ENCODE results near the gene ZSWIM3. TPM values are rescaled to one million over a fixed set of nuclear protein-coding genes. Genes with fewer than 3 reads are reported as not detected.
A peak's percentile ranks its signal among the peaks of the same experiment; 100 is the strongest.

ZSWIM3 gene
- total and polyA plus RNA-seq, 2 of the 13 experiments (the other 11 are each of a cell fraction or from before 2014, with no cell fraction given), result 5.2 to 5.8 TPM

DNA sequence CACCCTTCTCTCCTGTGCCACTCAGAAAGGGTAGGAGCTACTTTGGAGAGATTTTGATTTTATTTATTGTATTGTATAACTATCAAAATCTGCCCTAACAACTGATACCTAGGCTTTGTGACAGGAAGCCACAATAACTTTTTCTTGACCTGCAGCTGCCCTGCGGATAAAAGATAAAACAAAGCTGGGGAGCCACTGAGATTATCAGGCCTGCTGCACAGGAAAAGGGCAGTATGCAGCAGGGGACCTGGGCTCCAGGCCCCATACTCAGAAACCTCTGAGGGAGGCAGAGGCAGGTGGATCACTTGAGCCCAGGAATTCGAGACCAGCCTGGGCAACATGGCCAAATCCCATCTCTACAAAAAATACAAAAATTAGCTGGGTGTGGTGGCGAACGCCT, 24.8 kb upstream of the ZSWIM3 start:
- Histone ChIP-seq H3K4me1 (ENCODE audit: insufficient read depth, low read length) (peaks cover 74% of the 10 kb centered on the region), H3K9ac (ENCODE audit: insufficient read depth, low read depth, low read length) (peak overlapping the region; percentile 72; the same call in 1 of the 2 replicates), H2AFZ (ENCODE audit: low read length) (no peak overlapping the region), H3K27me3 (ENCODE audit: control insufficient read depth in 1 of 2, insufficient read depth in 2 of 2, low read length in 2 of 2) (no peaks in the 10 kb centered on the region), H3K4me2 (ENCODE audit: low read depth, low read length) (peak overlapping the region; percentile 80), H3K4me3 (replicated peaks in 1 of 3; ENCODE audit: insufficient read depth in 1 of 3, low read depth in 2 of 3, low read length in 3 of 3) (peak overlapping the region; percentile 71 to 87 (median 86); a peak in 4 of 6 replicates), H3K9me3 (ENCODE audit: low read length) (no peaks in the 10 kb centered on the region), H4K20me1 (ENCODE audit: insufficient read depth, low read length) (no peaks in the 10 kb centered on the region), H3K36me3 (replicated peaks in 1 of 2; ENCODE audit: control insufficient read depth in 1 of 2, insufficient read depth in 2 of 2, low read length in 2 of 2) (0 out of 5 replicates have a peak, but pooled peaks cover 0 to 4% of the 10 kb centered on the region in 2 experiments), H3K79me2 (ENCODE audit: insufficient read depth, low read length) (no peaks in the 10 kb centered on the region), H3K27ac (ENCODE audit: extremely low read length, insufficient read depth, low read length) (no peak overlapping the region)
- no peak for ATAC-seq
- in situ Hi-C loops (cut with HindIII; ENCODE audit: extremely low pct_ligation_motif_present, low pct_unique_long_range_greater_than_20kb), result no loop called here
- intact Hi-C loops (cut with micrococcal nuclease; ENCODE audit: unreplicated experiment), result loop anchor here (2.0 to 5.0 kb wide), 3 partner anchors 50 to 100 kb away; partner anchors contain the start of genes CTSA, NEURL2, PCIF1 and ZSWIM1
- no TSS peak for BruUV-seq (replicated peaks)
- no peak for FAIRE-seq
- CTCF ChIA-PET (ENCODE audit: low intra/inter-chr PET ratio, low total read pairs), result no interaction called here
- WGBS (ENCODE audit: low lambda C conversion rate), result 53% methylated on average over 4 of the region's 4 CpGs
- POLR2A ChIA-PET, result interaction anchor here (1.0 to 2.5 kb wide), 11 partner anchors 9 to 417 kb away, joined by 3 to 21 read pairs (median 12); partner anchors contain the start of genes ACOT8, CTSA, NEURL2 and PCIF1
- no peak for DNase-seq (ENCODE audit: low spot score)
- TF ChIP-seq, protein P1, sequence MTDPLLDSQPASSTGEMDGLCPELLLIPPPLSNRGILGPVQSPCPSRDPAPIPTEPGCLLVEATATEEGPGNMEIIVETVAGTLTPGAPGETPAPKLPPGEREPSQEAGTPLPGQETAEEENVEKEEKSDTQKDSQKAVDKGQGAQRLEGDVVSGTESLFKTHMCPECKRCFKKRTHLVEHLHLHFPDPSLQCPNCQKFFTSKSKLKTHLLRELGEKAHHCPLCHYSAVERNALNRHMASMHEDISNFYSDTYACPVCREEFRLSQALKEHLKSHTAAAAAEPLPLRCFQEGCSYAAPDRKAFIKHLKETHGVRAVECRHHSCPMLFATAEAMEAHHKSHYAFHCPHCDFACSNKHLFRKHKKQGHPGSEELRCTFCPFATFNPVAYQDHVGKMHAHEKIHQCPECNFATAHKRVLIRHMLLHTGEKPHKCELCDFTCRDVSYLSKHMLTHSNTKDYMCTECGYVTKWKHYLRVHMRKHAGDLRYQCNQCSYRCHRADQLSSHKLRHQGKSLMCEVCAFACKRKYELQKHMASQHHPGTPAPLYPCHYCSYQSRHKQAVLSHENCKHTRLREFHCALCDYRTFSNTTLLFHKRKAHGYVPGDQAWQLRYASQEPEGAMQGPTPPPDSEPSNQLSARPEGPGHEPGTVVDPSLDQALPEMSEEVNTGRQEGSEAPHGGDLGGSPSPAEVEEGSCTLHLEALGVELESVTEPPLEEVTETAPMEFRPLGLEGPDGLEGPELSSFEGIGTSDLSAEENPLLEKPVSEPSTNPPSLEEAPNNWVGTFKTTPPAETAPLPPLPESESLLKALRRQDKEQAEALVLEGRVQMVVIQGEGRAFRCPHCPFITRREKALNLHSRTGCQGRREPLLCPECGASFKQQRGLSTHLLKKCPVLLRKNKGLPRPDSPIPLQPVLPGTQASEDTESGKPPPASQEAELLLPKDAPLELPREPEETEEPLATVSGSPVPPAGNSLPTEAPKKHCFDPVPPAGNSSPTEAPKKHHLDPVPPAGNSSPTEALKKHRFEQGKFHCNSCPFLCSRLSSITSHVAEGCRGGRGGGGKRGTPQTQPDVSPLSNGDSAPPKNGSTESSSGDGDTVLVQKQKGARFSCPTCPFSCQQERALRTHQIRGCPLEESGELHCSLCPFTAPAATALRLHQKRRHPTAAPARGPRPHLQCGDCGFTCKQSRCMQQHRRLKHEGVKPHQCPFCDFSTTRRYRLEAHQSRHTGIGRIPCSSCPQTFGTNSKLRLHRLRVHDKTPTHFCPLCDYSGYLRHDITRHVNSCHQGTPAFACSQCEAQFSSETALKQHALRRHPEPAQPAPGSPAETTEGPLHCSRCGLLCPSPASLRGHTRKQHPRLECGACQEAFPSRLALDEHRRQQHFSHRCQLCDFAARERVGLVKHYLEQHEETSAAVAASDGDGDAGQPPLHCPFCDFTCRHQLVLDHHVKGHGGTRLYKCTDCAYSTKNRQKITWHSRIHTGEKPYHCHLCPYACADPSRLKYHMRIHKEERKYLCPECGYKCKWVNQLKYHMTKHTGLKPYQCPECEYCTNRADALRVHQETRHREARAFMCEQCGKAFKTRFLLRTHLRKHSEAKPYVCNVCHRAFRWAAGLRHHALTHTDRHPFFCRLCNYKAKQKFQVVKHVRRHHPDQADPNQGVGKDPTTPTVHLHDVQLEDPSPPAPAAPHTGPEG (CRISPR knock-in tag; IDR thresholded peaks at IDR 0.05), result peak; percentile 36; the same call in 1 of the 2 replicates
- TF ChIP-seq FOSL1 (CRISPR knock-in tag; IDR thresholded peaks at IDR 0.05; ENCODE audit: borderline replicate concordance) (no peak), KLF12 (CRISPR knock-in tag; IDR thresholded peaks at IDR 0.05; ENCODE audit: borderline replicate concordance) (0 out of 2 replicates have a peak, but pooled peaks have one; percentile 22), SP4 (CRISPR knock-in tag; IDR thresholded peaks at IDR 0.05) (peak; percentile 40; the same call in 1 of the 2 replicates)
- TF ChIP-seq, protein P2, sequence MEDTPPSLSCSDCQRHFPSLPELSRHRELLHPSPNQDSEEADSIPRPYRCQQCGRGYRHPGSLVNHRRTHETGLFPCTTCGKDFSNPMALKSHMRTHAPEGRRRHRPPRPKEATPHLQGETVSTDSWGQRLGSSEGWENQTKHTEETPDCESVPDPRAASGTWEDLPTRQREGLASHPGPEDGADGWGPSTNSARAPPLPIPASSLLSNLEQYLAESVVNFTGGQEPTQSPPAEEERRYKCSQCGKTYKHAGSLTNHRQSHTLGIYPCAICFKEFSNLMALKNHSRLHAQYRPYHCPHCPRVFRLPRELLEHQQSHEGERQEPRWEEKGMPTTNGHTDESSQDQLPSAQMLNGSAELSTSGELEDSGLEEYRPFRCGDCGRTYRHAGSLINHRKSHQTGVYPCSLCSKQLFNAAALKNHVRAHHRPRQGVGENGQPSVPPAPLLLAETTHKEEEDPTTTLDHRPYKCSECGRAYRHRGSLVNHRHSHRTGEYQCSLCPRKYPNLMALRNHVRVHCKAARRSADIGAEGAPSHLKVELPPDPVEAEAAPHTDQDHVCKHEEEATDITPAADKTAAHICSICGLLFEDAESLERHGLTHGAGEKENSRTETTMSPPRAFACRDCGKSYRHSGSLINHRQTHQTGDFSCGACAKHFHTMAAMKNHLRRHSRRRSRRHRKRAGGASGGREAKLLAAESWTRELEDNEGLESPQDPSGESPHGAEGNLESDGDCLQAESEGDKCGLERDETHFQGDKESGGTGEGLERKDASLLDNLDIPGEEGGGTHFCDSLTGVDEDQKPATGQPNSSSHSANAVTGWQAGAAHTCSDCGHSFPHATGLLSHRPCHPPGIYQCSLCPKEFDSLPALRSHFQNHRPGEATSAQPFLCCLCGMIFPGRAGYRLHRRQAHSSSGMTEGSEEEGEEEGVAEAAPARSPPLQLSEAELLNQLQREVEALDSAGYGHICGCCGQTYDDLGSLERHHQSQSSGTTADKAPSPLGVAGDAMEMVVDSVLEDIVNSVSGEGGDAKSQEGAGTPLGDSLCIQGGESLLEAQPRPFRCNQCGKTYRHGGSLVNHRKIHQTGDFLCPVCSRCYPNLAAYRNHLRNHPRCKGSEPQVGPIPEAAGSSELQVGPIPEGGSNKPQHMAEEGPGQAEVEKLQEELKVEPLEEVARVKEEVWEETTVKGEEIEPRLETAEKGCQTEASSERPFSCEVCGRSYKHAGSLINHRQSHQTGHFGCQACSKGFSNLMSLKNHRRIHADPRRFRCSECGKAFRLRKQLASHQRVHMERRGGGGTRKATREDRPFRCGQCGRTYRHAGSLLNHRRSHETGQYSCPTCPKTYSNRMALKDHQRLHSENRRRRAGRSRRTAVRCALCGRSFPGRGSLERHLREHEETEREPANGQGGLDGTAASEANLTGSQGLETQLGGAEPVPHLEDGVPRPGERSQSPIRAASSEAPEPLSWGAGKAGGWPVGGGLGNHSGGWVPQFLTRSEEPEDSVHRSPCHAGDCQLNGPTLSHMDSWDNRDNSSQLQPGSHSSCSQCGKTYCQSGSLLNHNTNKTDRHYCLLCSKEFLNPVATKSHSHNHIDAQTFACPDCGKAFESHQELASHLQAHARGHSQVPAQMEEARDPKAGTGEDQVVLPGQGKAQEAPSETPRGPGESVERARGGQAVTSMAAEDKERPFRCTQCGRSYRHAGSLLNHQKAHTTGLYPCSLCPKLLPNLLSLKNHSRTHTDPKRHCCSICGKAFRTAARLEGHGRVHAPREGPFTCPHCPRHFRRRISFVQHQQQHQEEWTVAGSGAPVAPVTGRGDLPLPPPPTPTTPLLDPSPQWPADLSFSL (CRISPR knock-in tag; IDR thresholded peaks at IDR 0.05), result no peak
- TF ChIP-seq, protein P3, sequence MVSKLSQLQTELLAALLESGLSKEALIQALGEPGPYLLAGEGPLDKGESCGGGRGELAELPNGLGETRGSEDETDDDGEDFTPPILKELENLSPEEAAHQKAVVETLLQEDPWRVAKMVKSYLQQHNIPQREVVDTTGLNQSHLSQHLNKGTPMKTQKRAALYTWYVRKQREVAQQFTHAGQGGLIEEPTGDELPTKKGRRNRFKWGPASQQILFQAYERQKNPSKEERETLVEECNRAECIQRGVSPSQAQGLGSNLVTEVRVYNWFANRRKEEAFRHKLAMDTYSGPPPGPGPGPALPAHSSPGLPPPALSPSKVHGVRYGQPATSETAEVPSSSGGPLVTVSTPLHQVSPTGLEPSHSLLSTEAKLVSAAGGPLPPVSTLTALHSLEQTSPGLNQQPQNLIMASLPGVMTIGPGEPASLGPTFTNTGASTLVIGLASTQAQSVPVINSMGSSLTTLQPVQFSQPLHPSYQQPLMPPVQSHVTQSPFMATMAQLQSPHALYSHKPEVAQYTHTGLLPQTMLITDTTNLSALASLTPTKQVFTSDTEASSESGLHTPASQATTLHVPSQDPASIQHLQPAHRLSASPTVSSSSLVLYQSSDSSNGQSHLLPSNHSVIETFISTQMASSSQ (IDR thresholded peaks at IDR 0.05; ENCODE audit: low read depth), result no peak
- TF ChIP-seq, protein P3 (CRISPR knock-in tag; IDR thresholded peaks at IDR 0.05; ENCODE audit: borderline replicate concordance), result no peak

Data from HepG2 (cell line).